COR-L47 (cell line): ENCODE results near the gene GLCCI1.

Experiments
- DNase-seq: peaks from one replicate; lab custom pipeline; 2025; lab: John Stamatoyannopoulos, UW

Gene GLCCI1

GRCh38 chr7:8130663-8131062 lies 162.1 kb downstream of the GLCCI1 start:
- no peak for DNase-seq

DNA sequence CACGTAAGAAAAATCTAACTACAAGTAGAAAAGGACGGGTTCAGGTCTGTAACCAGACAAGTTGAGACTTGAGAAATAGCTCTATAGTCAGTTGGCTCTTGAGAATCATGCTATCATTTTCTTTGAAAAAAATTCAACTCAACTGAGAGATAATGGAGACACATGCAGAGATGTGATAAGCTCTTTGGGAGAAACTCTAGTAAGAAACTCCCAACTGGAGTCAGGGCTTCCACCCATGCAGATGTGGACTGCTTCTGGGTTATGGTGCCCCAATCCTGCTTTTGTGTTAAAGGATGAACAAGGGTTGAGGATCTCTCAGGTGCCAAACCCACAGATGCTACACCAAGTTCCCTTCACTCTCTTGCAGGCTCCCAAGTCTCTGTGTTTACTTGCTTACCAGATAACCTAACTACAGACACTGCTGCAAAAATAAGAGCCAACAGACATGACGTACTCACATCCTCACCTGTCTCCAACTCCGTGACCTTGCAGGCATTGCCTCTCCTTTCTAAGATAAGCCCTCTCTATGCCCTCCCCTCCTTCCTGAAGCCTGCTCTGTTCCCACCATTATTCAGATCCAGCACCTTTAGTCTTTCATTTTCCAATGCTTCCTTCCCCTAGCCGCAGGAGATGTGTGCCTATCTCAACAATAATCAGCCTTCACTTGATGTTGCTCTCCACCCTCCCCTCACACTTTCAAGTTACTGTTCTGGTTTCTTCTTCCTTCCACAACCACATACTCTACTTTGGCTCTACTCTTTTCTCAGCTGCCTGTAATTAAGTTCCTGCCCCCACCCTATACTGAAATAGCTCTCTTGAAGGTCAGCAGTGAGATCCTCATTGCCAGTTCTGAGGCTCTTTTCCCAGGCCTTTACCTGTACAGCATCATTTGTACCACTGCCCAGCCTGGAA lies 163.4 kb downstream of the GLCCI1 start:
- DNase-seq: no peak

DNA sequence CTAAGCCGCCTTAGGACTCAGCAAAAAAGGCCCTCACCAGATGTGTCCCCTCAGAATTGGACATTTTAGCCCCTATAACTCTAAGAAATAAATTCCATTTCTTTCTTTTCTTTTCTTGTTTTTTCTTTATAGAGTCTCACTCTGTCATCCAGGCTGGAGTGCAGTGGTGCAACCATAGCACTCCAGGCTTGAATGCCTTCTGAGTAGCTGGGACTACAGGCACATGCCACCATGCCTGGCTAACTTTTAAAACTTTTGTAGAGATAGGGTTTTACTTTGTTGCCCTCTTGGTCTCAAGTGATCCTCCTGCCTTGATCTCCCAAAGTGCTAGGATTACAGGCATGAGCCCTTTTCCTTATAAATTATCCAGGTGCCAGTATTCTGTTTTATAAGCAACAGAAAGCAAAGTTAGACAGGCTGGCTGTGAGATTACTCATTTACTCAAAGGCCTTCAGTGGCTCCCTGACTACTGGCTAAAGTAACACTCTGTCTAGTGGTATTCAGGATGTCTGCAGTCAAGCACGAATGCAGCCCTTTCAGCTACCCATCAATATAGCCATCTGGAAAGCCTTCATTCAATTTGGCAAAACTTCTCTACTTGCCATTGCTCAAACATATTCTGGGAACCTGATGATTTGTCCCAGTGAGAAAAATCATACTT lies 164.7 kb downstream of the GLCCI1 start:
- no peak for DNase-seq

DNA sequence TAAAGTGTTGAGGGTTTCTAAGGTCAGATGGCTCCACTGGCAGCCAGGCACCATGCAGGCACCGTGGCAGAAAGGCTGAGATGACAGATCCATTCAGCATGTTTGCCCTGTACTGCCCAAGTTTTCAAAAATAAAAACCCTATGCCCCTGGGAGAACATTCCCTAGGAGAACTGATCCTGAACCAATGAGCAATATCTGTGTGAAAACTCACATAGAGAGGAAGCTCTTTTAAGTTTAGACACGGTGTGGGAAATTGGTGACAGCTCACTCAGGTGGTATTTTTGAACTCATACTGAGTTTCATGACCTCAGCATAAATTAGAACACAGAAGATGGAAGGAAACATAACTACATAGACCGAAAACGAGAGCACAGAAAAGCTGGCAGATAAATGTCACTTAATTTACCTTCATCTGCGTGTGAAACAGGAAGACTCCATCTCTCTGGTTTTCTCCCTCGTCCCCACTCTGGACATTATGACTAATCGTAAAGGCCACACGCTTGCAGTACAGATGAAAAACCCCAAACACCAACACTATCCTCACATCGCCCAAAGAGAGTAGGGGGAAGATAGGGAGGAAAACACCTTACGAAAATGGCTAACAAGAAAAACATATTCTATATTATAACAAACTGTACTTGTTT lies 165.6 kb downstream of the GLCCI1 start:
- no peak for DNase-seq

- DNase-seq: no peak
These were observed 166.8 kb downstream of the GLCCI1 start for GRCh38 chr7:8135417-8135816.

DNA sequence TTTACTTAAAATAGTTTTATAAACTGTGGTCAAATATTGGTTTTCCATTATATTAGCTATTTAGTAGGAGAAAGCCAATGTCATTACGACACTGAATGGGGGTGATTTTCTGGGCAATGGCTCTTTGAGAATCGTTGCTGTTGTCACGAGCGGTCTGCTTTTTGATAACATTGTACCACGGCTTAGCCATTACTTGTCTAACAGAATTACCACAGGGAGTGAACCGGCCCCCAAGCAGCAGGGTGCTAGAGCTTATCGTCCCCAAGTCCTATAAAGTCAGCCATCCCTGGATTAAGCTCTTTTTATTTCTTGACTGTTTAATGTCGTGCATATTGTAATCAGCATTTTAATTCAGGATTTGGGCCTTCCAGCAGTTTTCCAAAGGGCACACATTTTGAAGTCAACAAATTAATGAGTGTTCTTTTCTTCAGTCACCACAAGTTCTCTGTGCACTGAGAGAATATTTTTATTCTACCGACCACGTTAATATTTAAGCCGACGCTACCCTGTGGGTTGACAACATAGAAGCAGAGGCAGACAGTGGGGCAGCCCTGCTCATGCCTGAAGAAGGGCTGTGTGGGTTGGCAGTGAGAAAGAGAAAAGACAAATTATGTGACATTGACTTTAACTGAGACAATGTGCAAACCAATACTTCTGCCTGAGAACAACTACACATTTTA lies 167.6 kb downstream of the GLCCI1 start:
- no peak for DNase-seq
